Measurements from ENCODE around the gene SLC49A4.

SLC49A4 gene

GRCh38 chr3:122843604-122844003, 48.7 kb downstream of the SLC49A4 start:
- H3K27ac ChIP-seq: no peak overlapping the region
- DNase-seq (ENCODE audit: low read depth, low spot score): no peak

- no peak overlapping the region for H3K27ac ChIP-seq
- DNase-seq (ENCODE audit: low read depth, low spot score): no peak
Measured at GRCh38 chr3:122857019-122857418, 62.1 kb downstream of the SLC49A4 start.

GRCh38 chr3:122858373-122858772, 63.5 kb downstream of the SLC49A4 start:
- H3K27ac ChIP-seq: no peak overlapping the region
- no peak for DNase-seq (ENCODE audit: low read depth, low spot score)

- no peak for DNase-seq (ENCODE audit: low read depth, low spot score)
- no peak overlapping the region for H3K27ac ChIP-seq
Measured at GRCh38 chr3:122859021-122859805, 64.3 kb downstream of the SLC49A4 start.

DNA sequence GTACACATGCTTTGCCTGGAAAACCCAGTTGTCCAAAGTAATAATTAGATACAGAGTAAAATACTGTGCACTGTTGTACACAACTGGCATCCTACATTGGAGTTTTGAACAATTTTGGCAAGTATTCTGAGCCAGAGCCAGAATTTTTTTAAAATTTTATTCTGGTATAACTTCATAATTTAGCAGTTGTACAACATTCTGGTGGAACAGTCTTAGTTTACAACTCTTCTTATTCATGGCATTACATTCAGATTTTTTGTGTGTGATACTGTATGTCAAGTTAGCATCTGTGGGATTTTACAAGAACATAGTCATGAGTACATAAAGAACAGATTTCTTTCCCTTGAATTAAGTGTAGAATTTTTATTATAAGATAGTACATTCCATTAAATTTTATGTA, 67.5 kb downstream of the SLC49A4 start:
- no peak for DNase-seq (ENCODE audit: low read depth, low spot score)

GRCh38 chr3:122864498-122864897, 69.6 kb downstream of the SLC49A4 start:
- no peak overlapping the region for H3K27ac ChIP-seq
- no peak for DNase-seq (ENCODE audit: low read depth, low spot score)

More for the DNA sequence above, 67.5 kb downstream of the SLC49A4 start:
- H3K27ac ChIP-seq: no peak overlapping the region

DNA sequence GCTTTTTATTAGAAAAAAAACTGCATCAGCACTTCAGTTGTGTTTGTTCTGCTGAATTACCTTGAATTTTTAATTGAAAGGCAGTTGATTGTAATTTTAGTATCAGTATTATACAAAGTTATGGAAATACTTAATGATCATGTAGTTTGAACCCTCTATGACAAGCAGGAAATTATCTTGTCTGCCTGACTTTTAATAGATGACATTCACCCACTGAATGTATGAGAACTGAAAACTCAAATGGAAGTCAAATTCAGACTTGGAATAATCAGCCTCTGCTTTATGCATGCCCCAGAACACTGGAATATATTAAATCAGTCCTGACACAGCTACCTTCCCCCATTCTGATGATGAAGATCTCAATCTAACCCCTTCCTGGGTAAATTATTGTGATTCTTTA, 73.5 kb downstream of the SLC49A4 start:
- H3K27ac ChIP-seq: no peak overlapping the region
- no peak for DNase-seq (ENCODE audit: low read depth, low spot score)

- H3K27ac ChIP-seq: no peak overlapping the region
- DNase-seq (ENCODE audit: low read depth, low spot score): no peak
Measured at GRCh38 chr3:122873741-122874515, 79.1 kb downstream of the SLC49A4 start.

DNA sequence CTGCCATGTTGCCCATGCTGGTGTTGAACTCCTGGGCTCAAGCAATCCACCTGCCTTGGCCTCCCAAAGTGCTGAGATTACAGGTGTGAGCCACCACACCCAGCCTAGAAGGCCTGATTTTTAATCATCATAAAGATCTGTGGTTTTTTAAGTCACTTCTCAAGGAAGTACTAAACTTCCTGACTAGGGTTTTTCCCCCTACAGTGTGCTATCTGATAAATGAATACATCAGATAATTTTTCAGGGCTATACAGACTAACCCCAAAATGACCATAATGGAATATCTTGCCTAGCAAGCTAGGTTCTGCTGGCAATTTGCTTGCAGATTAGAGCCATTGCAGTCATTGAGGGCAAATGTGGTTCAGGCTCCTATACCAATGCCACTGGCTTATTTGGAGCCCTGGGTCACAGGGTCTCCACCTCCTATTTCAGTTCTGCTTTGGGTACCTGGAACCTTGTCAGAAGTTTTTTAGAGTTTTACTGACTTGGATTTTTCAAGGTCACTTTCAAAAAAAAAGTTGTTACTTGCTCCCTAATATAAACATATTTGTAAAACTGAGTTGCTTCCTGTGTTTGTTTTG, 80.8 kb downstream of the SLC49A4 start:
- H3K27ac ChIP-seq: no peak overlapping the region
- DNase-seq (ENCODE audit: low read depth, low spot score): no peak

DNA sequence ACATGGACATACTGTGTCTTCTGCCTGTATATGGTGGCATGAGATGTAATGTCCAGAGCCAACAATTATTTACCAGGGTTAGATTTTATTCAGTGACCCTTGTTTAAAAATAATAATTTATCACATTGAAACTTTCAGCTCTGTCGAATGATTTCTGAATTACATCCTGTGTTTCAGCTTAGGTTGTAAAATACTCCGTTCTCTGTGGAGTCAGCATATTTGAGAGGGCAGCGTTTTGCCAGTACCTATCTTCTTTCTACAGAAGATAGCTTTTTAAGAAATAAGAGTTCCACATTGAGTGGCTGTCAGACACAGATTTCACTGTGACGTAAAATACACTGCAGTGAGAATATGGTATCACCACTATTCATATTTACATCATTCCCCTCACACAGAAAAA, 85.3 kb downstream of the SLC49A4 start:
- no peak for DNase-seq (ENCODE audit: low read depth, low spot score)
- H3K27ac ChIP-seq: no peak overlapping the region

DNA sequence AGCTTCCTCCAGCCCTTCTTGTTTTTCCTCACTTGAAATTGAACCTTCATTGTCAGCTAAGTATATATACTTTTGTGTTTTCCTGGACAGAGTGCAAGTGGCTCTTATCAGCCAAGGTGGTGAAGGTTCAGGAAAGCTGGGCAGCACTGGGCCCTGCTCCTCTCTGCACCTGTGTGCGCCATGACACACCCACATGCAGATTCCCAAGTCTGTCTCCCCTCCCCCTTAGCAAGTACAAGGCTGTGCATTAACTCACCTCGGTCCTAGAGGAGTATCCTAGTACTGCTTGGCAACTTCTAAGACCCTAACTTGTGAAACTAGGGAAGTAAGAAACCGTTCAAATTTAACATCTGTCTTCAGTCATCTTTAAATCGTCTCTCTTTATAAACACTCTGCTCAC, 85.8 kb downstream of the SLC49A4 start:
- no peak overlapping the region for H3K27ac ChIP-seq
- no peak for DNase-seq (ENCODE audit: low read depth, low spot score)

DNA sequence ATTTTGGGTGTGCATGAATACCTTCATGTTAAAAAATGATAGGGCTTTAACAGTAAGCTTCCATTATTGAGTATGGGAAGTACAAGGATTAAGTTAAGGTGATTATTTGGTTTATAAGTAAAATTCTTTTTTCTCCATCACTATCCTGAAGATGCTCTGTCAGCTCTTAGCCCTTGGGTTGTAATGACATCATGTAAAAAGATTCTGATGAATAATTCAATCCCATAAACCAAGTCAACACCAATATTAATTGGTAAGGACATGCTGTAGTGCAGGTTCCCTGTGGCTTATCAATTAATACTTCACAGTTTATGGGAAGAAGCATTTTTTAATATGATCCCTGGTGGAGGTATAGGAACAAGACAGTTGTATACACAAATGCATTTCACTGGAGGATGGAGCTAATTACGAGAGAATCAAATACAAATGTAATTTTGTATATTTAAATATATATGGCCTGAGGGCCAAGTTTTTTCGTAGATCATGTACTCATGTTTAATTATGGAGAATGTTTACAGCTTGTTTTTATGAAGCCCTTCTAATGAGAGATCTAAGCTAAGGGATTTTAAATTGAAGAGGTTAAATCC, 87.6 kb downstream of the SLC49A4 start:
- DNase-seq (ENCODE audit: low read depth, low spot score): no peak
- no peak overlapping the region for H3K27ac ChIP-seq

DNA sequence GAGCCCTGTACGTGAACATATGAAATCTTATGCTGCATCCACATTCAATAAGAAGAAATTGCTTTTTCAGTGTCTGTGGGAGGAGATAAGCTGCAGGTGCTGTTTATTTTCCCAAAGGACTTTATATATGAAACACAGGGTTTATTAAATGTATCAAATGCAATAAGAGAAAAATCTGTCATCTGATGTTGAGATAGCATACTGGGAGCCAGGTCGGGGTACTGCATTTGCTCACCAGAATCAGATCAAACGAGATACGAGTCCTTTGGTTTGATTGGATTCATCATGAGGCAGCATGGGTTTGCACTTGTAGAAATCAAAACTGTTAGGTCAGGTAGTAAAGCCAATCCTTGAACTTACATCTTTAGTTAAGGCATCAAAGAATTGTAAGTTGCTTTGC, 91.4 kb downstream of the SLC49A4 start:
- H3K27ac ChIP-seq: no peak overlapping the region
- no peak for DNase-seq (ENCODE audit: low read depth, low spot score)

DNA sequence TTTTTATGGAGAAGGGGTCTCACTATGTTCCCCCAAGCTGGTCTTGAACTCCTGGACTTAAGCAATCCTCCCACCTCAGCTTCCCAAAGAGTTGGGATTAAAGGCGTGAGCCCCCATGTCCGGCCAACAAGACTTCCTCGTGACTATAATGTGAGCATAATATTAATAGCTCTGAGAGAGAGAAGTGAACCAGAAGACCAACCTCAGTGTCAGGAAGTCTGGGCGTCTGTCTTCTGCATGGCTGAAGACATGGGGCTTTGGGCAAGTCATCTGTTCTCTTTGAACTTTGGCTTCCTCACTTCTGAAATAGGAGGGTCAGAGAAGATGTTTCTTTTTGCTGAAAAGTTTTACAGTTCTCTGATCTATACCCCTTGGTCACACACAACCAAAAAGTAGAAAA, 92.1 kb downstream of the SLC49A4 start:
- no peak overlapping the region for H3K27ac ChIP-seq
- no peak for DNase-seq (ENCODE audit: low read depth, low spot score)

DNA sequence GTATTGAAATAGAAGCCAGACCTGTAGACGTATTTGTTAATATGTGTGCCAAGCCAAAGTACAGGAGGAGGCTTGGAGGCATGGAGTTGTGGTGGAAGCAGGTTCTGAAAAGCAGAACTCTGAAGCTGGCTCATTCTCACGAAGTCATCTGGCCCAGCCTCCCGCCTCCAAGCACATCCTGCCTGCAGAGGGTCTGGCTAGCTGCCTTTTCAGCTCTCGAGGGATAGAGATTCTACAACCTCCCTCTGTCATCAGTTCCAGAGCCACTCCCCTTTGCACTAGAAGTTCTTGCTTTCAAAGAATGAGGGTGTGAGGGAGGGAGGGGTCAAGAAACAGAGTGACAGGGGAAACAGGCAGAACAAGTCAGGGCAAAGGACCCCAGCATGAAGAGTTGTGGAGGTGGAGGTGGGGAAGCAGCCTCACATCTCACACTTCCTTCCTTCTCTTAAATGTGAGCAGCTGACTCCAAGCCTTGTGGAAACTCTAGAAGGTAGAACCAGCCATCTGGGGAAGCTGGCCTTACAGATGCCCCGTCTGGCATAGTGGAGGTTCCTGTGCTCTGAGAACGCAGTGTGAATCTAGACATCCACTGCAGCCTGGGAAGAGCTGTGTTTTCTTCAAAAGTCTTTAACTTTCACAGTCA, 95.3 kb downstream of the SLC49A4 start:
- peak overlapping the region; percentile 60 for H3K27ac ChIP-seq
- peak; percentile 87 for DNase-seq (ENCODE audit: low read depth, low spot score)

- DNase-seq (ENCODE audit: low read depth, low spot score): no peak
- peak overlapping the region; percentile 60 for H3K27ac ChIP-seq
Measured at GRCh38 chr3:122890720-122891220, 95.9 kb downstream of the SLC49A4 start.

- no peak for DNase-seq (ENCODE audit: low read depth, low spot score)
Measured at GRCh38 chr3:122892118-122892960, 97.5 kb downstream of the SLC49A4 start.

DNA sequence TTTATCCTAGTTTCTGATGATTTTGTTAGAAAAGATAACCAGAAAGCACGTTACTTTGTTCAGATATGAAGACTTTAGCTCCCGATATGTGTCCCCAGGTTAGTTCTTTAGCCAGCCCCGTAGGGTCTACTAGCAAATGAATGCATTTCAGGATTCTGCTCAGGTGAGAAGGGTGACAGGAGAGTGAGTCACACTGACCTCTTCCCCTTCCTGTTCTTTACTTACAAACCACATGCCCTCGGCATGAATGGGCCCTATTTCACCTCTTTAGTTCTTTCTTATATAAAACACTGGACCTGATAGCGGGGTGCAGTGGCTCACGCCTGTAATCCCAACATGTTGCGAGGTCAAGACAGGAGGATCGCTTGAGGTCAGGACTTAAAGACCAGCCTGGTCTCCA, 98.4 kb downstream of the SLC49A4 start:
- DNase-seq (ENCODE audit: low read depth, low spot score): no peak
- H3K27ac ChIP-seq: peak overlapping the region; percentile 66

More at GRCh38 chr3:122892118-122892960, 97.5 kb downstream of the SLC49A4 start:
- peak overlapping the region; percentile 66 for H3K27ac ChIP-seq
